DLD1 (cell line): ENCODE results near the gene KCNC2.
"Not testable (repeated sequence)": the region's sequence is repeated elsewhere in the genome, so short reads cannot be mapped to it uniquely, and the experiment has no call there.

Experiments
- in situ Hi-C: cut with HindIII; loops from 2 replicates; pipeline ENCODE4 v1.10.0; 2017; ENCODE audit warnings: low sequenced_read_pairs

Gene KCNC2

GRCh38 chr12:75209812-75210138 is at the start of gene KCNC2:
Gene KCNC2, minus strand, starts transcription at chr12:75209839.
- in situ Hi-C loops, result no loop called here

GRCh38 chr12:75259143-75259542 is 49.5 kb upstream of the KCNC2 start:
- in situ Hi-C loops, result no loop called here

GRCh38 chr12:75257510-75257909 is 47.9 kb upstream of the KCNC2 start:
- in situ Hi-C loops, result no loop called here

GRCh38 chr12:75245108-75245507 is 35.5 kb upstream of the KCNC2 start:
- in situ Hi-C loops, result no loop called here

- in situ Hi-C loops, result no loop called here
These were observed 30.3 kb upstream of the KCNC2 start for GRCh38 chr12:75239987-75240386.

GRCh38 chr12:75236206-75236605 is 26.6 kb upstream of the KCNC2 start:
- in situ Hi-C loops, result no loop called here

- in situ Hi-C loops, result no loop called here
These were observed 17.5 kb upstream of the KCNC2 start for GRCh38 chr12:75227132-75227531.

- in situ Hi-C loops, result no loop called here
These were observed 2.4 kb upstream of the KCNC2 start for GRCh38 chr12:75212072-75212471.

- in situ Hi-C loops, result no loop called here
These were observed 505 bp downstream of the KCNC2 start for GRCh38 chr12:75208856-75209811.

- in situ Hi-C loops, result no loop called here
These were observed 2.1 kb downstream of the KCNC2 start for GRCh38 chr12:75207338-75208083.

GRCh38 chr12:75205558-75205957 is 4.1 kb downstream of the KCNC2 start:
- in situ Hi-C loops, result no loop called here

- in situ Hi-C loops, result no loop called here
These were observed 12.8 kb downstream of the KCNC2 start for GRCh38 chr12:75196865-75197264.

- in situ Hi-C loops, result no loop called here
These were observed 13.2 kb downstream of the KCNC2 start for GRCh38 chr12:75196408-75196807.

- in situ Hi-C loops, result no loop called here
These were observed 15.4 kb downstream of the KCNC2 start for GRCh38 chr12:75194250-75194649.

GRCh38 chr12:75192196-75192595 is 17.4 kb downstream of the KCNC2 start:
- in situ Hi-C loops, result no loop called here

- in situ Hi-C loops, result no loop called here
These were observed 18.8 kb downstream of the KCNC2 start for GRCh38 chr12:75190846-75191245.

- in situ Hi-C loops, result not testable (repeated sequence)
These were observed 23.8 kb downstream of the KCNC2 start for GRCh38 chr12:75185881-75186280.

GRCh38 chr12:75184516-75184915 is 25.1 kb downstream of the KCNC2 start:
- in situ Hi-C loops, result no loop called here

- in situ Hi-C loops, result no loop called here
These were observed 25.7 kb downstream of the KCNC2 start for GRCh38 chr12:75183967-75184366.

GRCh38 chr12:75177997-75178396 is 31.6 kb downstream of the KCNC2 start:
- in situ Hi-C loops, result no loop called here

- in situ Hi-C loops, result no loop called here
These were observed 37.0 kb downstream of the KCNC2 start for GRCh38 chr12:75172611-75173010.

GRCh38 chr12:75170640-75171185 is 38.9 kb downstream of the KCNC2 start:
- in situ Hi-C loops, result no loop called here
